SK-N-SH (cell line): ENCODE data around the gene BEST2.

ENCODE experiments used
- CTCF ChIP-seq: fragments of 200-600 bp; sonication (generic); IDR thresholded peaks from 2 replicates; pipeline ENCODE4 v1.6.1; 2017; ENCODE audit warnings: antibody characterized with exemption, mild to moderate bottlenecking, moderate library complexity
- REST ChIP-seq: IDR thresholded peaks from 2 replicates; pipeline ENCODE4 v1.6.1; 2012; ENCODE audit warnings: mild to moderate bottlenecking, low read depth, low read length, moderate library complexity
- YY1 ChIP-seq: IDR thresholded peaks from 2 replicates; pipeline ENCODE4 v1.4.0; 2012; ENCODE audit warnings: low read depth, mild to moderate bottlenecking

DNA sequence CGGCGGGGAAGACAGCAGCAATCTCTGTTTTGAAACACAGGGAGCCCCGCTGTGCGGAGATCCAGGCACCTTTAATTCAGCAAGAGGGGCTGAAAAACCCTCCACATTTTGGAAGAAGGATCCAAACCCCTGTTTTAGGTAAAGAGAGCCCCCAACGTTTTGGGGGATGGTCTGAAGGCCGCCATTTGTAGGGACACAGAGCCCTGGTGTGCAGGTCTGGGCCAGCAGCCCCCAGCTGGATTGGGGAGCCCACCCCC is 27.2 kb downstream of the BEST2 start:
- TF ChIP-seq CTCF (no peak), YY1 (no peak), REST (no peak)
